MV-4-11 (cell line): ENCODE results near the gene PRRX1.
A peak's percentile ranks its signal among the peaks of the same experiment; 100 is the strongest.

ENCODE experiments used
- DNase-seq: peaks from one replicate; lab custom pipeline; 2025; lab: John Stamatoyannopoulos, UW

Gene PRRX1

DNA sequence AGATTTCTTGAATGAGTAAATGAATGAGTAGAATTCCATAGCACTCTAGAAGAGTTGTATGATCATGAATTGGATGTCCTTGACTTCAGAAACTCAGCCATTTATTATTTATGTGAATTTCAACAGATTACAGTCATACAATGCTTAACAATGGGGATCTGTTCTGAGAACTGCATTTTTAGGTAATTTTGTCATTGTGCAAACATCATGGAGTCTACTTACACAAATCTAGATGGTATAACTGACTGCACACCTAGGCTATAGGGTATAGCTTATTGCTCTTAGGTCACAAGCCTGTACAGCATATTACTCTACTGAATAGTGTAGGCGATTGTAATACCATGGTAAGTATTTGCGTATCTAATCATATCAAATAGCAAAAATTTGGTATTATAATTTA is 59.6 kb downstream of the PRRX1 start:
- no peak for DNase-seq

DNA sequence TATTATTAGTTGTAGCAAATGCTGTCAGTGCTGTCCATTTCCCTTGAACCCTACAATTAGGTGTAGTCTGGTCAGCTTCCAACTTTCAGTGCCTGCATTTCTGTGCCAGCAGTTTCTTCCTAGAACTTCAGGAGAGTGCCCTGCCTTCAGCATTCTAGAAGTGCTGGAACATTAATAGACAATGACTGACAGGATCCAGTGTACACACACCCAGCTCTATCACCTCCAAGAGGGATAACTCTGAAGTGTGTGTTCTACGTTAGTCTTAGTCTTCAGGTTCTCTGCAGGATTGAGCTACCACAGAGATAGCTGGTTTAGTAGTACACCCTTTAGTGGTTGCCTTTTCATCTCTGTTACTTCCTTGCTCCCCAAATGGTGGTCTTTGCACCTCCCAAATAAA is 61.4 kb downstream of the PRRX1 start:
- DNase-seq: no peak

DNA sequence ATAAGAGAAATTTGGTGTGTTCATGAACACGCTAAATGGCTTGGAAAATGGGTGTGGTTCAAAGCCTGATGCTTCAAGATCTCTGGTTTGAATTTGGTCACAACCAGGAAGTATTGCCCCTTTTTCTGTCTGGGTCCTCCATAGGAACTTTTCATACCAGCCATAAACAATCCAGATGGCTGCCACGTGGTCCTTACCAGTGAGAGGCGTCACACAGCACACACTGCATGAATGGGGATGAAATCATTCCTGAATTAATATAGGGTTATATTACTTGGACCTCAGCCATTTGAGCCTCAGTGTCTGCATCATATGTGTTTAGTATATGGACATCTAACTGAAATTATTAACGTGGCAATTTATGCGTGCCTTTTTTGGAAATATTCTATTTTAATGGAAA is 64.0 kb downstream of the PRRX1 start:
- no peak for DNase-seq

DNA sequence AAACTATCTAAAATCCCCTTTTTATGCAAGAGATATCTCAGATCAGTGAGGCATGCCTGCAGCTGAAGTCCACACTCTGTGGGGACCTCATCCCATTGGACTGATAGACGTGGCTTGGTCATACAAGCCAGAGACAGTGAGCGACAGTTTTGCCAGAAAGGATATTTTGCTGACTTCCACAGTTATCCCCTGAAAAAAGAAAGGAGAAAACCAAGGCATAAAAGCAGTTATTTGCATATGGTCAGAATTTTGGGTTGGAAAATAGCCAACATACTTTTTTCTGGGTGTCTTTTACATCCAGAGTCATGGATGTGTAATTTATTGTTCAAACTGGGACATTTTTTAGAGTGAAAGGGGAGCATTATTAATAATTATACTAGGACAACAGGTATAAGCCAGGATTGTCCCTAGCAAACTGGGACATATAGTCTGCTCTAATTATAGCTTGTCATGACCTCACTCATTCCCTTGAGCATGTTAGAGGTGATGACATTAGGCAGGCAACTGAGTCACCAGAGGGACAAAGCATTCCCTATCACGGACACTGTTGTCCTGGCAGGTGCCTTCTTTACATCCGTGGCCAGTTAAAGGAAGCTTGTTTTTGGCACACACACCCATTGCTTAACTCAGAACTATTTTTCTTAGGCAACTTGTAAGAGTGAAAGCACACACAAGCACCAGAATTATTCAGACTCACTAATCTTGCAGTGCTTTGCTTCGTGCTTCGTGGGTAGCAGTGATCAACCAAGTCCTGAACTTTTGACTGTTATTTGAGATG is 65.5 kb downstream of the PRRX1 start:
- DNase-seq: no peak

DNA sequence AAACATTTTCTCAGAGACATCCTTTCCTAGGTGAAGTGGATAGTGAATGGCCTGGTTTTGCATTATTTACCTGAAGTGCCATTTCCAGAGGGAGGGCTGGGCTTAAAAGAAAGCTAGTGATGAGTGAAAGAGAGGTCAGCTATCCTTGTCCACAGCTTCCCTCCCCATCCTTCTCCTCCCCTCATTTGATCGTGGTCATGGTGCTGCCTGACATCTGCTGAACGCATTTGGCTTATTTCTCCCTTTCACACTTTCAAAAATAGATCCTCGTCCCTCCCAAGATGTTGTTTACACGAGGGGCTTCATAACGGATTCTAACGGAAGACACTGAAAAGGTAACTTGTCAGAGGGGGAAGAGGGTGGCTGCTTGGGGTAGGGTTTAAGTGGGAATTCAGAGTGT is 66.1 kb downstream of the PRRX1 start:
- DNase-seq: no peak

DNA sequence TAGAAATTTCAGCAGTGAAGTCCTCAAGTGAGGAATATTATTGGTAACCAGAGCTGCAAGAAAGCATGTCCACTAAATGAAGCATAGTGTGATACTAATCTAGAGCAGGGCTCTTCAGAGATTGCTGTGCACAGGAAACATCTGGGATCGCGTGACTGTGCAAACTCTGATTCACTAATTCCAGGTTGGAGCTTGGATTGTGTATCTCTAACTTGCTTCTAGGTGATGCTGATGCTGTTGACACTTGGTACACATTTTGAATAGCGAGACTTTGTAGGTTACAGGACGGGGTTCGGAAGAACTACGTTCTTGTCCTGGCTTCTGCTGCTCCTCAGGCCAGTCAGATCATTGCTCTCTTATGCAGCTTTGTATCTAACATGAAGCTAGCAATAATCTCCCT is 66.5 kb downstream of the PRRX1 start:
- no peak for DNase-seq

DNA sequence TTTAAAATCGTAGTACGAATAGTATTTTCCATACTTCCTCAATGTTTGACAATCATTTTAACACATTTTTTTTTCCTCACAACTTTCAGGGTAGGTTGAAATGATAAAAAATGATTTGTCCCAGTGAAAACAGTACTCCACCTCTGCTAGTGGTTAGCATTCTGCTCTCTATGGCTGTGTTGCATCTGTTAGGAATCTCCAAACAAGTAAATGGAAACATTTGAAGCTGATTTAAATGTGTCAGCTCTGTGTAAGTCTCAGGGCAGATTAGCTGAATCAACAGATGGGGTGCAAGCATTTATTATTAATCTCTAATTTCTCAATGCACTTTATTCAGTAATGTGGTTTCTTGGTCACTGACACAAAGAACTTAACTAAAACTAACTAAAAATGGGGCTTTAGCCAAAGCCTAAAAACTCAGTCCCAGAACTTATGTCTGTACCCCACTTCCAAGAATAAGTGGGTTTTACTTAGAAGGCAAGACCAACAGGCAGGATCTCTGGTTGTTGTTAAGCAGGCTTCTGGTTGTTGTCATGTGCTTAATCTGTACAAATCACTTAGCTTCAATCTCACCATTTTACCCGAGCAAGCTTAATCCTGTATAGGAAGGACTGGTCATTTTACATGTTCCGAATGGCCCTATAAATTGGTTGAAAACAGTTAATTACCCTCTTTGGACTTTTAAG is 67.8 kb downstream of the PRRX1 start:
- DNase-seq: no peak

DNA sequence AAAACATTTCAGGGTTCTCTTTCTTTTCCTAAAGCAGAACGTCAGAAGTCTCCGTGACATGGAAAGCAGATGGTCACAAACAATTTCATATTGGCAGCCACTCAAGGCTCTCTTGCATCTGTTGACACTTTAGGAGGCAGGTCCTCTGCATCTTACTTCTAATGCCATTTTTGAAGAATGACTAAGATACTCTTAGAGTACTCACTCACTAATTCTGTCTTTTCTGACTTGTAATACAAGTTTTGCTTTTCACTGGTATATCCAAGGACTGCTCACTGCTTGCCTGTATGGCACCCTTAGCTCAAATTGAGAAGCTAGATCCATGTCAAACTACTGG is 68.3 kb downstream of the PRRX1 start:
- no peak for DNase-seq

DNA sequence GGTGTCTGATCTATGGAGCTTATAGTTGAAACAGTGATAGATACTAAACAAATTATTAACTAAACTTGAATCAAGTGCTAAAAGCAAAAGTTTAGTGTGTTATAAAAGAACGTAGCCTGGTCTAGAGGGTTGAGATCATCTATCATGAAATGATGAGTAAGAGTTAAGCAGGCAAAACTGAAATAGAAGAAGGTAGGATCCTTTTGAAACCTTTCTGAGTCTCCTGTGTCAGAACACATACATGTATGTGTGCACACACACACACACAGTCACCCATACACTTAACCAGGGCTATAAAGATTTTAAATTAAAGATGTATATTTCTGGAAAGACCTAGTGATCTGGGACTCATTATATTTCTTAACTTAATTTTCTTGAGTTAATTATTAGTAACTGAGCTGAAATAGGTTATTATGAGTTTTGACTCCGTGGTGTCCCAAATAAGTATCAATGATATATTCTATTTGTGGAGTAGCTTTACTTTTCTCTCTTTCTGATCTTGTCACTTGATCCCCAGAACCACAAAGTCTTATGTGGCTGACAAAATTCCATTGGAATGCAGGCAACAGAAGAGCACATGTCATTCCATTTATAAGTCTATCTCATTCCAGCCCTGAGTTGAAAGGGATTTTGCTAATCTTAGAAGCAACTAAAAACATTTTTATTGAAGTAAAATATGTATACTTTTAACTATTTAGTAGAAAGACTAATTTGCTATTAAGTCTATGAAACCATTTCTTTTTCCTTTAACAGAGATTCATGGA is 70.7 kb downstream of the PRRX1 start:
- DNase-seq: no peak

DNA sequence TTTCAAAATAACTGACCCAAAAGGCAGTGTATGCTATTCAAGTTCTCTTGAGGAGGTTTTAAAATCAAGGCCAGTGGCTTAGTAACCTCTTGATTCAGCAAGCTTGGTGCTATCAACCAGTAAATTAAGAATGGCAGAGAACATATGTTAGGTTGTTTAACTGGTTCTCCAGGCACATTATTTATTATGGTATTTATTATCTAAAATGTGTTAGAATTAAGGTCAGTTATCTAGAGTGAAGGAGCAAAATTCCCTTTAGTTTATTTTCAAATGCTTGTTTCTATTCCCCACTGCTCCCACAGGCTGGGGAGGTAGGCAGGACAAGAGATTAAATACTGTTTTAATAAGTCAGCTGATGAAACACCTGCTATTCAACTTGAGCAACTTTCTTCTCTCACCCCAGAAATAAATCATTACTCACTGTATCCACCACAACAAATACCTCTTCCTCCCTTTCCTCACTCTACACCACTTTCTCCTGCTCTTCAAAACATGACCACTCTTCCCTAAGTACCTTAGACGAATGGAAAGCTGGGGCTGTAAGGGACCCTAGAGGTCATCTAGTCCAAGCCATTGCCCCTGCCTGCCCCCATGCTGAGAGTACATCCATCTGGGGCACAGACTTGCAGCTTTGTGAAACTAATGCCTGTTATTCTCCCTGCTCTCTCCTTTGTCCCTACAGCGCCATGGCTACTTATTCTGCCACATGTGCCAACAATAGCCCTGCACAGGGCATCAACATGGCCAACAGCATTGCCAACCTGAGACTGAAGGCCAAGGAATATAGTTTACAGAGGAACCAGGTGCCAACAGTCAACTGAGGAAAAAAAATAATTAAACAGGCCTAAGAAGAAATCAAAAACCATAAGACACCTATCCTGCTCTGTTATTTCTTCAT is 71.7 kb downstream of the PRRX1 start:
- no peak for DNase-seq

DNA sequence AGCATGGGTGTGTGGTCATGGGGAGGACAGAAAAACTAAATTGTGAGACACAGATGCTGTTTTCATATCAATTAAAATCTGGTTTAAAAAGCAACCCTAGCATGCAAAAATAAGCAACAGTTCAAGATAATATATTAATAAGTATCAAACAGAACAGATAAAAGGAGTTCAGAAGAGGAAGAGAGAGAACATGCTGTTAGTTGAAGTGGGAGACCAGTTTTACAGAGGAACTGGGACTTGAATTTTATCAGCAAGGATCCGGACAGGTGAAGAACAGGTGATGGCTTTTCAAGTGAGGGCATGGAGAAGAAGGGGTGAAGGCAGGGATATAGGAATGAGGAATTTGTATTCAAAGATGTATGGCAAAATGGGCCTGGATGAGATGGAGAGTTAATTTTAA is 75.9 kb downstream of the PRRX1 start:
- DNase-seq: no peak

DNA sequence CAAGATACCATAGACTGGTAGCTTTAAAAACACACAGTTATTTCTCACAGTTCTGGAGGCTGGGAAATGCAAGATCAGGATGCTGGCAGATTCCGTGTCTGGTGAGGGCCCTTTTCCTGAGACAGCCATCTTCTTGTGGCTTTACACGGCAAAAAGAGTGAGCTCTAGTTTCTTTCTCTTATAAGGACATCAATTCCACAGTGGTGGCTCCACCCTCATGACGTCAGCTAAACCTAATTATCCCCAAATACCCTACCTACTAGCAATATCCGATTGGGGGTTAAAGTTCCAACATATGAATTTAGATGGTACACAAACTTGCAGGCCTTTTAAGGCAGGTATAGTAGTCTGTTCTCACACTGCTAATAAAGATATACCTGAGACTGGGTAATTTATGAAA is 77.7 kb downstream of the PRRX1 start:
- no peak for DNase-seq

DNA sequence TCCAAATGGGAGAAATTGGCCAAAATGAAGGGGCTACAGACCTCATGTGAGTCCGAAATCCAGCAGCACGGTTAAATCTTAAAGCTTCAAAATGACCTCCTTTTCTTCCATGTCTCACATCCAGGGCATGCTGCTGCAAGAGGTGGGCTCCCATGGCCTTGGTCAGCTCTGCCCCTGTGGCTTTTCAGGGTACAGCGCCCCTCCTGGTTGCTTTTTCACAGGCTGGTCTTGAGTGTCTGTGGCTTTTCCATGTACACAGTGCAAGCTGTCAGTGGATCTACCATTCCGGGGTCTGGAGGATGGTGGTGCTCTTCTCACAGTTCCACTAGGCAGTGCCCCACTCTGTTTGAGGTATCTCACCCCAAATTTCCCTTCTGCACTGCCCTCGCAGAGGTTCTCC is 78.7 kb downstream of the PRRX1 start:
- DNase-seq: no peak

DNA sequence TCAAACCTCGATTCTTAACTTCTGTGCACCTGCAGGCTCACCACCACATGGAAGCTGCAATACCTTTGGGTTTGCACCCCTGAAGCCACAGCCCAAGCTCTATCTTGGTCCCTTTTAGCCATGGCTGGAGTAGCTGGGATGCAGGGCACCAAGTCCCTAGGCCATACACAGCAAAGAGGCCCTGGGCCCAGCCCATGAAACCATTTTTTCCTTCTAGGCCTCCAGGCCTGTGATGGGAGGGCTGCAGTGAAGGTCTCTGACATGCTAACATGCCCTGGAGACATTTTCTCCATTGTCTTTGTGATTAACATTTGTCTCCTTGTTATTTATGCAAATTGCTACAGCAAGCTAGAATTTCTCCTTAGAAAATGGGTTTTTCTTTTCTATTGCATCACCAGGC is 79.2 kb downstream of the PRRX1 start:
- no peak for DNase-seq

DNA sequence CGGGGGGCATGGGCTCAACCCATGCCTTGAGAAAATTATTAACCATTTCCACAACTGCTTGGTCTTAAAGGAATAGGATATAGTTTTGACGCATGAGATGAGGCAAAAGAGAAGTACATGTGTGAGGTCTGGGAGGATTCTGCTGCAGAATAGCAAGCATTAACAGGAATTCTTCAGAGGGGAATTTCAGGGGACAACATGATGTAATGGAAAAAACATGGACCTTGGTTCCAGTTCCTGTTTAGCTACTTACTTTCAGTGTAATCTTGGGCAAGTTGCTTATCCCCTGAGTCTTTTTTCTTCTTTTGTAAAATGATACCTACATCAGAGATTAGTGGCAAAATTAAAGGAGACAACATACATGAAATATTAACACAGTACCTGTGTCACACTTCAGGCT is 85.6 kb downstream of the PRRX1 start:
- DNase-seq: no peak

DNA sequence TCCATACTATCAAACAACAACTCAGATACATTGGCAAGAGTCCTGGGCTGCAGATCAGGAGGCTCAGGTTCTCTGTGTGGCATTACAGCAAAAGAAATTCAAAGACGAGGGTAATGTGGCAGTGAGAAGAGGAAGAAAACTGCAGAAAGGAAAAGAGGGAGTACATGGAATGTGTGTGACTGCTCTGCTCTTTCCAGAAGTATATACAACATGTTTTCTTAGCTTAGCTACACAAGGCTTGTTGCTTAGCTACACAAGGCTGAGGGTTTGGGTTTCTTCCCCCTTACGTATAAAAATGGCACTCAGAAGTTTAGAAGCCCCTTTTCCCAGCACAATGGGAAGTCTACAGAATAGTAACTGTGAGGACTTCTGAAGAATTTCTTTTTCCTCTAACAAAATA is 86.0 kb downstream of the PRRX1 start:
- DNase-seq: no peak

DNA sequence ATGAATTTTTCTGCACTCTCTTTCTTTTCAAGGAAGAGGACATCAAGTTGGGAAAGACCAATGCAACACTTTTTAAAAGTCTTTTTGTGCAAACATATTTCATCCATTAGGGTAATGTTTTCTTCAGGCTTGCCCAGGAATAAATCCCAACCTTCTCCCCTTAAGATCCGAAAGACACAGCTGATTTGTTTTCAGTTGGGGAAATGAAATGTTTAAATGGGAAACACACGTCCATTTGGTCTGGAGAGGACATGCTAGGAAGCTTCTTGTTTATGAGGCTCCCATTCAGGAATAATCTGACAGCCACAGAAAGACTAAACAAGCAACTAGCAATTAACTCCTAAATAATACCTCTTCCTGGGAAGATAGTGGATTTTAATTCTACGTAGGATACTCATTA is 91.9 kb downstream of the PRRX1 start:
- no peak for DNase-seq

DNA sequence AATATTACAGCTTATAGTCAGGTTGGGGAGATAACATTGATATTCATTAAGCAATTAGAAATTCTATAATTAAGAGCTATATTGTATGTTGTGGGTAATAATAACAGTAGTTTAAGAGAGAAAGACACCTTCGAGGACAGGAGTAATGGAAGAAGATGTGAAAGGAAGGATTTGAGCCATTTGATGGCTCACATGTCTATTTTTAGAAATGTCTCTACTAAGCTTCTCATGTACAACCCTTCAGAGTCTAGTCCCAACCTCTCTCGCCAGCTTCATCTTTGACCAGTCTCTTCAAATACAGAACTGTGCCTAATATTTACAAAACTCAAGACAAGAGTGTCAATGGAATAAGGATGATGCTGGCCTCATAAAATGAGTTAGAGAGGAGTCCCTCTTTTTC is 95.1 kb downstream of the PRRX1 start:
- no peak for DNase-seq

DNA sequence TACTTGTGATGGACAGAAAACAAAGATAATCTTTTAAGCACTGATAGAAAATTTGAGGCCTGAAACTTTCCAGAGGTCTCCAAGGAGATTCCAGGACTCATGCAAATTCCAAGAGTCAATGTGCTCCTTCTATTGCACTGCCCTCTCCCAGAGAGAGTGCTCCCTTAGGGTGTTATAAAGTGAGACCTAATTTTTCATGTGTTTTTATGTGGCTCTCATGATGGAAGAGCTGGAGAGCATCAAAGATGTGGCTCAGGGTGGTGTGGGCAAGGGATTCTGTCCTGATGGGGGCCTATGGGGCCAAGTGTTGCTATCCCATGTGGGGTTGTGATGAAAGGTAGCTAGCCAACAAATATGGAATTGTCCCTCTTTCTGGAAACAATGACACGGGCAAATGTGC is 101.3 kb downstream of the PRRX1 start:
- DNase-seq: no peak

DNA sequence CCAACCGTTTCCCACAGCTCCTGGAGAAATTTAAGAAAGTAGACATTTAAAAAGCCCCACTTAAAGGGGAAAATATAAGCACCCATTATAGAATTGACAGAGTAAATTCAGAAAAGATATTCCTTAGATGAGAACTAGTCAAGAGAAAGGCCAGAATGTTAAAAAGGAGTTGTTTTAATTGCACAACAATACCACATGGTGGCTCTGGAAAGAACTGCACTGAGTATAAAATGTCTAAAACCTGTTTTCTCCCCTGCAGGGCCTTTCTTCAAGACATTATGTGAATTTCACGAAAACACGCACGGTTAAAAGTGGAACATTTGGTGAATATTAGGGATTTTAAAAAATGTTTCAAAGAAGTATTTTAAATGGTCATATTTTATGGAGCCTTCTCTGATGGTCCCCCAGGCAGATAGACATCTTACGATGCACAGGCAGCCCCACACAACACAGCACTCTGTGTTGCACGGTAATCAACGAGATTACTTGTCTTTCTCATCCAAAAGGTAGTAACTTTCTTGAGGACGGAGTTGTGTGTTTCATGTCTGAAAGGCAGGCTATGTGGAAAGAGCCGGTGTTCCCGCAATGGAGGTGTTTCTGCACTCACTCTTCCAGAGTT is 101.9 kb downstream of the PRRX1 start:
- peak; percentile 4 for DNase-seq

DNA sequence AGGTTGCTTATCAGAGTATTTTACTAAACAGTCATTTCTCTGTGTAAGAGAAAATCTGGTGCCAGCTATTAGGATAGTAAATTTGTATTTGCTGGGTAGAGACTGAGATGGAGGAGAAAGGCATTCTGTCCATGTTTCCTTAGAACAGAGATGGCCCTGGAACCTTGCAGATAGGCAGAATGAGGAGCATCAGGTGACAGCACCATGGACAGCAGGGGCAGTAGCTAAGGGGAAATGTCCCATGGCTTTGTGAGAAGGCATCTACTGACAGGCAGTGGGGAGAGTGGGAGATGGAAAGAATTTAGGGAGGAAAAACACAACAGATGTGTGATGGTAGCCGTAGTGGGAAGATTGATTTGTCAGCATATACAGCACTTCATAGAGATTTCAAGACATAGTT is 105.0 kb downstream of the PRRX1 start:
- DNase-seq: no peak

DNA sequence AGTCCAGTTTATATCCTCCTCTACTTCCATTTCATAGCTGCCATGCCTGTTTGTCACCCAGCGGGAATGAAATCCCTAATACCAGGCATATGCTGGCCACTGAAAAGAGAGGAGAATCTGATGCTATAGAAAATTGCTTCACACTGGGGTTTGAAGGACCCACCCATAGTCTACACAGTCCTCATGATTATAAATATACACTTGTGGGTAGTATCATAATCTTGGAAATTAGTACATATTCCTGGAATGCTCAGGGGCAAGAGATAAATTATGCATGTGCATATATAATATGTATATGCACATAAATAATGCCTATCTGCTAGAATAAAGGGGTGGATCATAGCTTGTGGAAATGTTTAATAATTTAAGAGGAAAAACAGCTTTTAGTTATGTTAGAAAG is 105.8 kb downstream of the PRRX1 start:
- DNase-seq: no peak
